Measurements from ENCODE around the gene REEP3.

- TF ChIP-seq CTCF (tag by site-specific recombination; IDR thresholded peaks at IDR 0.05) (no peak), ZBTB1 (tag by site-specific recombination; IDR thresholded peaks at IDR 0.05) (no peak), ELK4 (IDR thresholded peaks at IDR 0.05; ENCODE audit: borderline replicate concordance, low read depth, low read length) (no peak), ZNF488 (tag by site-specific recombination; IDR thresholded peaks at IDR 0.05) (no peak), ZNF626 (tag by site-specific recombination; IDR thresholded peaks at IDR 0.05) (no peak)
These were observed 18.8 kb downstream of the REEP3 start for GRCh38 chr10:63539994-63540393.
